GM12875 (cell line): ENCODE data around the gene AGAP1.
"Not testable (repeated sequence)": the region's sequence is repeated elsewhere in the genome, so short reads cannot be mapped to it uniquely, and the experiment has no call there.

Experiments
- H3K4me3 ChIP-seq: one replicate; pipeline ENCODE4 v1.5.1; 2011; ENCODE audit warnings: low read depth, low read length, control low read depth
- TF ChIP-seq, protein P1 (sequence below): IDR thresholded peaks from 2 replicates; pipeline ENCODE4 v1.5.1; 2011; ENCODE audit warnings: low read depth, mild to moderate bottlenecking, control low read depth, inconsistent platforms, low read length, moderate library complexity, borderline replicate concordance; ENCODE audit not compliant: insufficient read depth

AGAP1 gene

DNA sequence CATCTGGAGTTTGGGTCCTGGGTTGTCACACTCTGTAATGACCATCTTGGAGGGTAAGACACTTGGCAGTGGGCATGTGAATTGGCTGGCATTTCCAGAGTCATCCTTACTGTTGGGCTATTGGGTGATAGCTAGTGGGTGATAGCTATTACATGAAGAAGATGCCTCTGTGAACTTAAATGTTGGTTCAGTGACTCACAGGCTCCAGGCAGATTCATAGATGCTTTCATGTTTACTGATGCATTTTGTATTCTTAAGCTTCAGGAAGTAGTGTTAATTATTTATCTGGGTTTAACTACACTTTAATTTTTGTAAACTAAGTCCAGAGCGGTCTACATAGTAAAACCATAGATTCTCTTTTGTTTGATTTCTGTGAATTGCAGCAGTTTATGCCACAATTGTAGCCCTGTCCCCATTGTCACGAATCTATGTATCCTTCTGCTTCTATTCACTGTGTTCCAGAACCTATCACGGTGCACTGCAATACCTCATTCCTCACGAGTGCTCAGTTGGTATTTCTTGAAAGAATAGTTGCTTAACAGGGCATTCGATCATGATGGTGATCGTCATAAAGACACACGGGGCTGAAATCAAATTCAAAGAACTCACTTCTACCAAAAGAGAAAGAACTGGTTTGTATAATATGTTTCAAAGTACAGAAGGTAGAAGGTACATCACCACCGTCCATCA is 594.7 kb downstream of the AGAP1 start:
- TF ChIP-seq, protein P1, sequence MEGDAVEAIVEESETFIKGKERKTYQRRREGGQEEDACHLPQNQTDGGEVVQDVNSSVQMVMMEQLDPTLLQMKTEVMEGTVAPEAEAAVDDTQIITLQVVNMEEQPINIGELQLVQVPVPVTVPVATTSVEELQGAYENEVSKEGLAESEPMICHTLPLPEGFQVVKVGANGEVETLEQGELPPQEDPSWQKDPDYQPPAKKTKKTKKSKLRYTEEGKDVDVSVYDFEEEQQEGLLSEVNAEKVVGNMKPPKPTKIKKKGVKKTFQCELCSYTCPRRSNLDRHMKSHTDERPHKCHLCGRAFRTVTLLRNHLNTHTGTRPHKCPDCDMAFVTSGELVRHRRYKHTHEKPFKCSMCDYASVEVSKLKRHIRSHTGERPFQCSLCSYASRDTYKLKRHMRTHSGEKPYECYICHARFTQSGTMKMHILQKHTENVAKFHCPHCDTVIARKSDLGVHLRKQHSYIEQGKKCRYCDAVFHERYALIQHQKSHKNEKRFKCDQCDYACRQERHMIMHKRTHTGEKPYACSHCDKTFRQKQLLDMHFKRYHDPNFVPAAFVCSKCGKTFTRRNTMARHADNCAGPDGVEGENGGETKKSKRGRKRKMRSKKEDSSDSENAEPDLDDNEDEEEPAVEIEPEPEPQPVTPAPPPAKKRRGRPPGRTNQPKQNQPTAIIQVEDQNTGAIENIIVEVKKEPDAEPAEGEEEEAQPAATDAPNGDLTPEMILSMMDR, result no peak
- no peak overlapping the region for H3K4me3 ChIP-seq

DNA sequence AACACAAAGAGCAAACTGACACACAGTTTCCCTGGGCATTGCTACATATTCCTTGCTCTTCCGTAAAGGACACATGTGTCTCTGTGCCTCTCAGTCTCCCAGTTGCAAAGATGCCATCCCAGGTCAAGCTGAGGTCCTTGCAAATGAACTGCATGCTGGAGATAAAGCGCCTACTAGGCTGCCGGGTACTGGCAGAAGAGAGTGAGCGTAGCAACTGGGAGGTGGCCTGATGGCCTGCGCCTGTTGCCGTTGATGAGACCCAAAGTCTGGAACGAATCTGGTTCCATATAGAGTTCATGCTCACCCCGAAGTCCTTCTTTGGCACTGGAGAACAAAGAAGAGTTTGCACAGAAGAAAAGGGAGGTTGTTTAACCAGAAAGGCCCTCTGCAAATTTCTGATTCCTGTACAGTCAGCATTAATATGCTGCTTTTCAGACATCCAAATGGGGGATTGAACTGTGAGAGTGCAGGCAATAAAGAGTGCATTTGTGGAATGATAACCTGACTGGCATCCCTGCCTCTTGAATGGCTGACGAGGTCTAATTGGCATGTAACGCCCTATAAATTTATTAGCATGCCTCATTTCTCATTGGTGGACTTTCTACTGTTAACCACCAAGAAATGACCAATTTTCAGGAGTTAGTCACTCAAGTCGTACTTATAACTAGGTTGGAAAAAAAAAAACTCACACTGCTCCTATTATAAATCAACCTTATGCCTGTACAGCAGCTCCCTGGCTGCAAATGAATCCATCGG is 595.6 kb downstream of the AGAP1 start:
- H3K4me3 ChIP-seq, result no peak overlapping the region
- TF ChIP-seq, protein P1, result no peak

DNA sequence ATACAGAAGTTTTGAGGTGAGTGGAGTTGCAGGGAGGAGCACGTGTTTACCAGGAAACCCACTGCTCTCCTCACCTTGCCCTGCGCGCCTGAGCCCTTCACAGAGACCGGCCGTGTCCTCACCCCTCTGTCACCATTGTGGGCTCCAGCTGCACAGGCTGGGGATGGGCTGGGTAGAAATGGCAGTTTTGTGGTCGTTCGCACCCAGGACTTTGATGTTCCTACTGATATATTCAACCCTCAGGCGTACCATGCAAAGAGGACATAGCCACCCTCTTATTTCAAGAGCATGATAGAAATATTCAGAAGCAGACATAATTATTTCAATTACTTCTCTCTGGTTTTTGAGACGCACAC is 596.2 kb downstream of the AGAP1 start:
- H3K4me3 ChIP-seq, result no peak overlapping the region
- TF ChIP-seq, protein P1, result no peak

DNA sequence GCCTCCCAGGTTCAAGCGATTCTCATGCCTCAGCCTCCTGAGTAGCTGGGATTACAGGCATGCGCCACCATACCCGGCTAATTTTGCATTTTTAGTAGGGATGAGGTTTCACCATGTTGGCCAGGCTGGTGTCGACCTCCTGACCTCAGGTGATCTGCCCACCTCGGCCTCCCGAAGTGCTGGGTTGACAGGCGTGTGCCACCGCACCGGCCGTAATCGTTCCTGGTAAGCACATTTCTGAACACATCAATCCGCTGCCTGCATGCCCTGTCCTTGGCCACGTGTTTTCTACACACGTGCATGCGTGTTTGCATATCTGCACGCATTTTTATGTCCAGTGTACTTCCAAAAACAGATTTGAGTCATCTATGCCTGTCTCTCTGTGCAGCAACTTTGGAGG is 597.0 kb downstream of the AGAP1 start:
- H3K4me3 ChIP-seq, result not testable (repeated sequence)

DNA sequence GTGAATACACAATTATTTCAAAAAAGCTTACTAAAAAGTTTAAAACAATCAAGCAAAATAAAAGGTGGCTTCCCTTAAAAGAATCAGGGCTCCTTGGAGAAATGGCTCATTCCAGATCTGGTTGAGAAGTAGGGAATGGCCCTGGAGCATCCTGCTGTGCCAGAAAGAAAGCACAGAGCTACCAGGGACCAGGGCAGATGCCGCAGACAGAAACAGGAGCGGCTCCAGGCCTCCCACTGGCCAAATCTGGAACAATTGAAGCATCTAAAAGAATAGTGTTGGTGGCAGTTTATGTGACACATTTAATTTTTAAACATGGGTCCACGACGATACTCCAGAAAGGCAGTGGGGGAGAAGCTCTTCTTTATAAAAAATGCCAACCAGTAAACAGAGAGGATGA is 598.9 kb downstream of the AGAP1 start:
- H3K4me3 ChIP-seq, result no peak overlapping the region
- TF ChIP-seq, protein P1, result no peak

DNA sequence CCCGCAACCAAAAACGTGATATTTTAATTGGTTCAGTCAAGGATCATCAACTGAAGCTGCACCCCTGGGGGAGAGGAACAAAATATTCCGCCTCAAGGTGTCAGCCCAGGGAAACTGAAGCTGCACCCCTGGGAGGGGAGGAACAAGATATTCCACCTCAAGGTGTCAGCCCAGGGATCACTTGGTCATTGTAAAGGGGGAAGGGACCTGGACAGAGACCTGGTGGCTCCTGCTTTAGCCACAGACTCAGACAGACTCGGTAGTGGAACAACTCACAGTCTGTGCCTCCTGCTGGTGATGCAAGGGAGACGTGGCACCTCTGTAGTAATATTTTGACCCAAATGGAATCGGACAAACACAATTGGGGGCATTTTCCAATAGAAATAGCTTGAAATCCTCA is 599.3 kb downstream of the AGAP1 start:
- TF ChIP-seq, protein P1, result no peak
- no peak overlapping the region for H3K4me3 ChIP-seq

DNA sequence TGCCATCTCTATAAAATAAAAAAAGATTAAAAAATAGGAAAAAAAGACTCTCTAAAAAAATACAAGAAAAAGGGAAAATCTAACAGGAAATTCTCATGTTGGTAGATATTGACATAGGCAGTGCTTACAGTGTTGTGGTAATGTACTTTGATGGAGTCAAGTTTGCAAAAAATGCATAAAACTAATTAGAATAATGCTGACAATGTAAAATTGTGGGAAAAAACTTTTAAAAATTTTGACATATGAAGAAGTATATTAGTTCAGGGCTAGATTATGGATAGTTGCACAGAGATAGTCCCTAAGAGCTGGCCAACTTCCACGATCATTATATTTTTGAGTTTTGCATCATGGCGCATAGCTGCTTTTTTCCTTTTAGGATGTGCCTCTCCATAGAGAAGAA is 601.7 kb downstream of the AGAP1 start:
- H3K4me3 ChIP-seq, result no peak overlapping the region
- TF ChIP-seq, protein P1, result no peak
